HL-60 (cell line): ENCODE data around the gene MCEMP1.

ENCODE experiments used
- DNase-seq, 2 experiments: peaks; one replicate each; pipeline ENCODE4 v3.0.0-alpha.2; 2010 to 2020; ENCODE audit warnings: low read depth in 1 of 2, low spot score in 1 of 2
- H3K27ac ChIP-seq: fragments of 250-450 bp; sonication (Bioruptor Pico); replicated peaks from 2 replicates; pipeline ENCODE4 v1.5.1; 2020; ENCODE audit warnings: mild to moderate bottlenecking, moderate library complexity
- H3K27me3 ChIP-seq: fragments of 250-450 bp; sonication (Bioruptor Pico); 2 replicates; pipeline ENCODE4 v1.5.1; 2021; ENCODE audit warnings: mild to moderate bottlenecking, moderate library complexity; ENCODE audit not compliant: insufficient read depth, poor library complexity, severe bottlenecking
- H3K4me3 ChIP-seq: replicated peaks from 2 replicates; pipeline ENCODE4 v1.5.1; 2011; ENCODE audit warnings: mild to moderate bottlenecking, control low read depth, low read length; ENCODE audit not compliant: insufficient read depth
- GABPA ChIP-seq: IDR thresholded peaks from 2 replicates; pipeline ENCODE4 v1.6.1; 2012; ENCODE audit warnings: low read depth
- POLR2AphosphoS5 ChIP-seq: IDR thresholded peaks from 2 replicates; pipeline ENCODE4 v1.6.1; 2012; ENCODE audit warnings: low read depth
- SPI1 ChIP-seq: IDR thresholded peaks from 2 replicates; pipeline ENCODE4 v1.6.1; 2012; ENCODE audit warnings: low read depth, mild to moderate bottlenecking, borderline replicate concordance
- TF ChIP-seq, protein P1 (sequence below): IDR thresholded peaks from 2 replicates; pipeline ENCODE4 v1.6.1; 2012; ENCODE audit warnings: low read depth; ENCODE audit not compliant: insufficient replicate concordance
- TF ChIP-seq, protein P2 (sequence below): IDR thresholded peaks from one replicate; pipeline ENCODE4 v1.5.1; 2011; ENCODE audit warnings: low read length, control low read depth, inconsistent platforms; ENCODE audit not compliant: insufficient read depth

The MCEMP1 gene

DNA sequence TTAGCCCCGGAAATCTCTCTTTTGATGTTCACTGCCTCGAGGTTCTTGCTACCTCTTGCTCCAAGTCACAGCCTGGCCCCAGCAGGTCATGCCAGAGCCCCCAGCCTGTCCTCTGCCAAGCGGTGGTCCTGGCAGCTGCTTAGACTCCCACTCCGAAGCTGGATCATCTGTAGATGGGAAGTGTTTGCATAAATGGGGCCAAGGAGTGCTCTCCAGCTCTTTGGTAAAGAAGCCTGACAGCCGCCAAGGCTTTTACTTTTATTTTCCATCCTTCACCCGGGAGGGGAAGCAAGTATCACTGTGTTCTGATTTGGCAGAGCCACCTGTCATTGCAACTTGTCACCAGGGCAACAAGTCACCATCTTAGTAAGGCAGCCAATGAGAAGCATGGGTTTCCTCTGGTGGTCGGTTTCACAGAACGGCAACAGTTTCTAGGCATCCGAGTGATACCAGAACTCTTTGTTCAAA lies 18.6 kb upstream of the MCEMP1 start:
- peak in 1 of 2 experiments; percentile 35 for DNase-seq

DNA sequence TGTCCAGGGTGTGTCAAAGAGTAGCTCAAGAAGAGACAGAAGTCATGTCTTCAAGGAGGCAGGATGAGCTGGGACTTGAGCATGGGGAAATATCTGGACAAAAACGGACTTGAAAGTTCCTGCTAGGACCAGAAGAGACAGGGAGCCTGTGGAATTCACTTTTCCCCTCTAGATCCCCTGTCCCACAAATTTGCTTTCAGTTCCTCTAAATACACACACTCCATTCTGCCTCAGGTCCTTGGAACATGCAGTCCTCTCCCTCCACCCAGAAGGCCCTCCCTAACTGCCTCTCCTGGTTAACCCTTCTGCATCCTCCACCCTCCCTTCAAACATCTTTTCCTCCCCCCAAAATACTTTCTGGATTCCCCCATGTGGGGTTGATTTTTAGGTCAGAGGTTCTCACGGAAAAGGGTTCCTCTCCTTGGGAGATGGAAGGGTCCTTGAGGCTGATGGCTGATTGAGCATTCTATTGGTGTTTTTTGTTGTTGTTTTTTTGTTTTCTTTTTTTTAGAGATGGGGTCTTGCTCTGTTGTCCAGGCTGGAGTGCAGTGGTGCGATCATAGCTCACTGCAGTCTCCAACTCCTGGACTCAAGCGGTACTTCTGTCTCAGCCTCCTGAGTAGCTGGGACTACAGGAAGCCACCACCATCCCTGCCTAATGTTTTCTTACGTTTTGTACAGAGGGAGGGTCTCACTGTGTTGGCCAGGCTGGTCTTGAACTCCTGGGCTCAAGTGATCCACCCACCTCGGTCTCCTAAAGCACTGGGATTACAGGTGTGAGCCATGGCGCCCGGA lies 14.9 kb upstream of the MCEMP1 start:
- Histone ChIP-seq H3K4me3 (no peak overlapping the region), H3K27me3 (no peaks in the 10 kb centered on the region), H3K27ac (no peak overlapping the region)
- TF ChIP-seq SPI1 (no peak), POLR2AphosphoS5 (no peak), GABPA (no peak)
- TF ChIP-seq, protein P1, sequence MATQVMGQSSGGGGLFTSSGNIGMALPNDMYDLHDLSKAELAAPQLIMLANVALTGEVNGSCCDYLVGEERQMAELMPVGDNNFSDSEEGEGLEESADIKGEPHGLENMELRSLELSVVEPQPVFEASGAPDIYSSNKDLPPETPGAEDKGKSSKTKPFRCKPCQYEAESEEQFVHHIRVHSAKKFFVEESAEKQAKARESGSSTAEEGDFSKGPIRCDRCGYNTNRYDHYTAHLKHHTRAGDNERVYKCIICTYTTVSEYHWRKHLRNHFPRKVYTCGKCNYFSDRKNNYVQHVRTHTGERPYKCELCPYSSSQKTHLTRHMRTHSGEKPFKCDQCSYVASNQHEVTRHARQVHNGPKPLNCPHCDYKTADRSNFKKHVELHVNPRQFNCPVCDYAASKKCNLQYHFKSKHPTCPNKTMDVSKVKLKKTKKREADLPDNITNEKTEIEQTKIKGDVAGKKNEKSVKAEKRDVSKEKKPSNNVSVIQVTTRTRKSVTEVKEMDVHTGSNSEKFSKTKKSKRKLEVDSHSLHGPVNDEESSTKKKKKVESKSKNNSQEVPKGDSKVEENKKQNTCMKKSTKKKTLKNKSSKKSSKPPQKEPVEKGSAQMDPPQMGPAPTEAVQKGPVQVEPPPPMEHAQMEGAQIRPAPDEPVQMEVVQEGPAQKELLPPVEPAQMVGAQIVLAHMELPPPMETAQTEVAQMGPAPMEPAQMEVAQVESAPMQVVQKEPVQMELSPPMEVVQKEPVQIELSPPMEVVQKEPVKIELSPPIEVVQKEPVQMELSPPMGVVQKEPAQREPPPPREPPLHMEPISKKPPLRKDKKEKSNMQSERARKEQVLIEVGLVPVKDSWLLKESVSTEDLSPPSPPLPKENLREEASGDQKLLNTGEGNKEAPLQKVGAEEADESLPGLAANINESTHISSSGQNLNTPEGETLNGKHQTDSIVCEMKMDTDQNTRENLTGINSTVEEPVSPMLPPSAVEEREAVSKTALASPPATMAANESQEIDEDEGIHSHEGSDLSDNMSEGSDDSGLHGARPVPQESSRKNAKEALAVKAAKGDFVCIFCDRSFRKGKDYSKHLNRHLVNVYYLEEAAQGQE = no peak
- TF ChIP-seq, protein P2, sequence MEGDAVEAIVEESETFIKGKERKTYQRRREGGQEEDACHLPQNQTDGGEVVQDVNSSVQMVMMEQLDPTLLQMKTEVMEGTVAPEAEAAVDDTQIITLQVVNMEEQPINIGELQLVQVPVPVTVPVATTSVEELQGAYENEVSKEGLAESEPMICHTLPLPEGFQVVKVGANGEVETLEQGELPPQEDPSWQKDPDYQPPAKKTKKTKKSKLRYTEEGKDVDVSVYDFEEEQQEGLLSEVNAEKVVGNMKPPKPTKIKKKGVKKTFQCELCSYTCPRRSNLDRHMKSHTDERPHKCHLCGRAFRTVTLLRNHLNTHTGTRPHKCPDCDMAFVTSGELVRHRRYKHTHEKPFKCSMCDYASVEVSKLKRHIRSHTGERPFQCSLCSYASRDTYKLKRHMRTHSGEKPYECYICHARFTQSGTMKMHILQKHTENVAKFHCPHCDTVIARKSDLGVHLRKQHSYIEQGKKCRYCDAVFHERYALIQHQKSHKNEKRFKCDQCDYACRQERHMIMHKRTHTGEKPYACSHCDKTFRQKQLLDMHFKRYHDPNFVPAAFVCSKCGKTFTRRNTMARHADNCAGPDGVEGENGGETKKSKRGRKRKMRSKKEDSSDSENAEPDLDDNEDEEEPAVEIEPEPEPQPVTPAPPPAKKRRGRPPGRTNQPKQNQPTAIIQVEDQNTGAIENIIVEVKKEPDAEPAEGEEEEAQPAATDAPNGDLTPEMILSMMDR = no peak
- no peak for DNase-seq

More for the DNA sequence above, 18.6 kb upstream of the MCEMP1 start:
- H3K4me3 ChIP-seq = no peak overlapping the region
- TF ChIP-seq, protein P1 = no peak
- no peak for TF ChIP-seq POLR2AphosphoS5
- TF ChIP-seq, protein P2 = no peak
- no peak for TF ChIP-seq SPI1
- TF ChIP-seq GABPA = no peak
- peak overlapping the region; percentile 90 for H3K27ac ChIP-seq
- no peaks in the 10 kb centered on the region for H3K27me3 ChIP-seq

DNA sequence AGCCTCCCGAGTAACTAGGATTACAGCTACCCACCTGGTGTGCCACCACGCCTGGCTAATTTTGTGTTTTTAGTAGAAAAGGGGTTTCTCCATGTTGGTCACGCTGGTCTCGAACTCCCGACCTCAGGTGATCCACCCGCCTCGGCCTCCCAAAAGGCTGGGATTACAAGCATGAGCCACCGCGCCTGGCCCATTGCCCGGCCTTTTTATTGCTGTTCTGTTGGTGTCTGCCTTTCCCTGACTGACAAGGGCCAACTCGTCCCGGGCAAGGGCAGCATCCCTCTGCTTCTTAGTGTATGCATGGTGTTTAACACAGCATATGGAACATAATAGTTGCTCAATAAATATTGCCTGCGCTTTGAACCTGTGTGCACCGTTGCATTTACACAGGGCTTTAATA lies 14.2 kb upstream of the MCEMP1 start:
- TF ChIP-seq, protein P2 = no peak
- TF ChIP-seq SPI1 (no peak), POLR2AphosphoS5 (no peak), GABPA (no peak)
- TF ChIP-seq, protein P1 = no peak
- no peak for DNase-seq
- Histone ChIP-seq H3K4me3 (no peak overlapping the region), H3K27ac (no peak overlapping the region), H3K27me3 (no peaks in the 10 kb centered on the region)
